GM18511 (cell line): ENCODE results near the gene GPR141.

Experiments used
- ATAC-seq: cut with Tn5 transposase; IDR thresholded peaks from one replicate; pipeline ENCODE4 v1.9.1; 2021; ENCODE audit warnings: mild to moderate bottlenecking, moderate library complexity; ENCODE audit not compliant: unreplicated experiment

GPR141 gene

DNA sequence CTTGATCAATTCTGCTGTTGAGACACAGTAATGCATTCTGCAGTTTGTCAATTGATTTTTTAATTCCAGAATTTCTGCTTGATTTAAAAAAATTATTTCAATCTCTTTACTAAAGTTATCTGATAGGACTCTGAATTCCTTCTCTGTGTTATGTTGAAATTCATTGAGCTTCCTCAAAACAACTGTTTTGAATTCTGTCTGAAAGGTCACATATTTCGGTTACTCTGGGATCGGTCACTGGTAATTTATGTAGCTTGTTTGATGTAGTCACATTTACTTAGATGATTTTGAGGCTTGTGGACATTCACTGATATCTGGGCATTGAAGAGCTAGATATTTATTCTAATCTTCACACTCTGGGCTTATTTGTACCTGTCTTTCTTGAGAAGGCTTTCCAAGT lies 97.6 kb downstream of the GPR141 start:
- no peak for ATAC-seq

DNA sequence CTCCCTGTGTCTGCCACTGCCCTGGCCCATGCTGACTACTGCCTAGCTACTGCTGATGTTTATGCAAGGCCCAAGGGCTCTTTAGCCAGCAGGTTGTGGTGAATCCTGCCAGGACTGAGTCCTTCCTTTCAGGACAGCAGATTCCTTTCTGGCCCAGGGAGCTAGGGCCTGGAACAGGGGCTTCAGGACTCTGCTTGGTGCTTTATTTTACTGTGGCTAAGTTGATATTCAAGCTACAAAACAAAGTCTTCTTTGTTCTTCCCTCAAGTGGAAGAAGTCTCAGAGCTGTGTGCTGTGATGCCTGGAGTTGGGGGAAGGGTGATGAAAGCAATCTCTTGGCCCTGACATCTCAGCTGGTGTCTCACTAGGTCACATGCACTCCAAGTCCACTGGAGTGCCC lies 98.6 kb downstream of the GPR141 start:
- no peak for ATAC-seq

DNA sequence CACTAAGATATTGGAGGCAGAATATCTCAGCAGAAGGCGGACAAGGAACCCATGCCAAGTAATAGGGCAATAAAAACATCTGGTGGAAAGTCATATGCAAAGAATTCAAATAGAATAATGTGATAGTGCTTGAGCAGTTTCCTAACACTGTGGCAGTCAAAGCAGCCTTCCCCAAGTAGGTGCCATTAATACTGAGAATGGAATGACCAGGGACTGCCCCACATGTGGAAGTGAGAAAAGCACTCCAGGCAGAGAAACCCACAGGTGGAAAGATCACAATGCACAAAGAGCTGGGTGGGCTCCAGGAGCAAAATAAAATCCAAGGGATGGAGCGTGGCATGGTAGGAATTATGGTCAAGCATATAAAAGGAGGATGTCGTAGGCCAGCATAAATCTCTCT lies 100.4 kb downstream of the GPR141 start:
- ATAC-seq = no peak

DNA sequence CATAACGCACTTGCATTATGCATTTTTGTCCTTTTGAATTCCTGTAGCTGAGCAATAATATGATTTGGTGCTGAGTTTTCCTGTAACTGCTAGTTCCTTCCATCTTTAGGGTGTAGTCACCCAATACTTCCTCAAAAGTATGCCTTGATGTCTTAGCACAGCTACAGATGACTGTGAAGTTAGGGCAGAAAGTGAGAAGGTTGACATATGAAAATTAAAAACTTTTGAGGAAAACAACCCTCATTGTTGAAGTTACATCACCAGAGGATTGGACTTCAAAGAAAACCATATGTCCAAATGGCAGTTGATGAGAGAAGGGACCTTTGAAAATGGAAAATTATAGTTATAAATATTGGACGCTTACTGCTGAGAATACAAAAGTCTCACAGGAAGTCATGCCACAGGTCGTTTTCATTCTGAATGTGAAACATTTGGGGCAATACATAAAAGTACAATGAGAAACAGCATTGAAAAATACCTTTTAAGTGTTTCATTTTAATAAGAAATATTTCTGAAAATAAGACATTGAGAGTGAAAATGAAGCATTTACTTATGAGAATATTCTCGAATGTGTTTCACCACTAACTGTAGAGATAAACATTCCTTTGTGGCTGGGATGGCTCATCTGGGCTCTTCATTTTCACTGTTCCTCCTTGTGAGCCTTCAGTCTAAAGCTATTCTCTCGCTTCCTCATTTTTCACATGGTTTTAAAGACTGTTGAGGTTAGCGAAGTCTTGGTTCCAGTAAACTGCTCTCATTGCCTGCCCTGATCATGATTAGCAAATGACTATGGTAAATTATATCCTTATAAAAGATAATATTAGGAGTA lies 103.4 kb downstream of the GPR141 start:
- ATAC-seq = peak; percentile 91
